HEK293 (cell line): Measurements from ENCODE around the gene SHISAL1.
A peak's percentile ranks its signal among the peaks of the same experiment; 100 is the strongest.

Experiments used
- CTCF ChIA-PET: fragments of 350-600 bp; formaldehyde crosslinking; extraction: SDS; loops from one replicate; lab custom pipeline; 2021; ENCODE audit warnings: antibody characterized with exemption; lab: Yijun Ruan, JAX
- POLR2A ChIA-PET: fragments of 300-600 bp; formaldehyde crosslinking; extraction: SDS; loops from one replicate; lab custom pipeline; 2020; ENCODE audit warnings: antibody characterized with exemption, inconsistent platforms; lab: Yijun Ruan, JAX
- H3K27ac ChIP-seq: fragments of 200-500 bp; sonication (Bioruptor generic); 2 replicates; pipeline ENCODE4 v1.5.1; 2014; ENCODE audit warnings: low read depth, low read length, control low read depth, inconsistent platforms; ENCODE audit errors: extremely low read depth
- H3K36me3 ChIP-seq, 2 experiments: fragments of 200-500 bp in 1 of 2; sonication (Bioruptor generic) in 1 of 2; 1 replicate in 1 of 2; 2 replicates in 1 of 2; pipeline ENCODE4 v1.5.1; 2014 to 2017; ENCODE audit warnings: inconsistent platforms in 2 of 2, low read length in 2 of 2; ENCODE audit not compliant: control insufficient read depth in 2 of 2, insufficient read depth in 1 of 2
- H3K4me1 ChIP-seq: fragments of 200-500 bp; sonication (Bioruptor generic); 2 replicates; pipeline ENCODE4 v1.5.1; 2014; ENCODE audit warnings: mild to moderate bottlenecking, low read length, inconsistent platforms; ENCODE audit not compliant: control insufficient read depth, insufficient read depth
- H3K4me3 ChIP-seq: 2 replicates; pipeline ENCODE4 v1.5.1; 2011; ENCODE audit warnings: low read depth, mild to moderate bottlenecking, control low read depth, low read length, moderate library complexity
- H3K9me3 ChIP-seq: fragments of 200-500 bp; sonication (Bioruptor generic); 2 replicates; pipeline ENCODE4 v1.5.1; 2014; ENCODE audit warnings: low read depth, low read length, inconsistent platforms; ENCODE audit not compliant: control insufficient read depth, insufficient read depth
- BCL6B ChIP-seq: fragments of 450-650 bp; formaldehyde crosslinking; IDR thresholded peaks from 2 replicates; pipeline ENCODE4 v1.5.1; 2017; ENCODE audit warnings: missing biosample characterization, missing genetic modification characterization
- GLIS2 ChIP-seq: fragments of 450-650 bp; formaldehyde crosslinking; IDR thresholded peaks from 2 replicates; pipeline ENCODE4 v1.5.1; 2016; ENCODE audit warnings: missing biosample characterization, missing genetic modification characterization
- PATZ1 ChIP-seq: fragments of 450-650 bp; formaldehyde crosslinking; IDR thresholded peaks from 2 replicates; pipeline ENCODE4 v1.5.1; 2016; ENCODE audit warnings: missing biosample characterization, missing genetic modification characterization
- ZBTB10 ChIP-seq: fragments of 450-650 bp; formaldehyde crosslinking; IDR thresholded peaks from 2 replicates; pipeline ENCODE4 v1.5.1; 2016; ENCODE audit warnings: missing biosample characterization, missing genetic modification characterization
- ZBTB44 ChIP-seq: fragments of 450-650 bp; IDR thresholded peaks from 2 replicates; pipeline ENCODE4 v1.5.1; 2018; ENCODE audit warnings: missing biosample characterization, mild to moderate bottlenecking, missing genetic modification characterization
- ZIC2 ChIP-seq: fragments of 450-650 bp; formaldehyde crosslinking; IDR thresholded peaks from 2 replicates; pipeline ENCODE4 v1.5.1; 2016; ENCODE audit warnings: missing biosample characterization, missing genetic modification characterization
- ZNF148 ChIP-seq: fragments of 450-650 bp; formaldehyde crosslinking; IDR thresholded peaks from 2 replicates; pipeline ENCODE4 v1.5.0; 2017; ENCODE audit warnings: missing biosample characterization, missing genetic modification characterization, borderline replicate concordance
- ZNF214 ChIP-seq: fragments of 450-650 bp; formaldehyde crosslinking; IDR thresholded peaks from 2 replicates; pipeline ENCODE4 v1.5.1; 2017; ENCODE audit warnings: missing biosample characterization, mild to moderate bottlenecking, missing genetic modification characterization, borderline replicate concordance
- ZNF23 ChIP-seq: fragments of 450-650 bp; formaldehyde crosslinking; IDR thresholded peaks from 2 replicates; pipeline ENCODE4 v1.5.1; 2016; ENCODE audit warnings: missing biosample characterization, missing genetic modification characterization, borderline replicate concordance
- ZNF311 ChIP-seq: fragments of 450-650 bp; formaldehyde crosslinking; IDR thresholded peaks from 2 replicates; pipeline ENCODE4 v1.5.1; 2017; ENCODE audit warnings: missing biosample characterization, missing genetic modification characterization, borderline replicate concordance

The SHISAL1 gene

GRCh38 chr22:44331881-44332714, 19.3 kb upstream of the SHISAL1 start (continued):
- TF ChIP-seq ZNF311 (tag by site-specific recombination) (no peak), ZBTB10 (tag by site-specific recombination) (no peak), ZIC2 (peak; percentile 43; the same call in 1 of the 2 replicates)

DNA sequence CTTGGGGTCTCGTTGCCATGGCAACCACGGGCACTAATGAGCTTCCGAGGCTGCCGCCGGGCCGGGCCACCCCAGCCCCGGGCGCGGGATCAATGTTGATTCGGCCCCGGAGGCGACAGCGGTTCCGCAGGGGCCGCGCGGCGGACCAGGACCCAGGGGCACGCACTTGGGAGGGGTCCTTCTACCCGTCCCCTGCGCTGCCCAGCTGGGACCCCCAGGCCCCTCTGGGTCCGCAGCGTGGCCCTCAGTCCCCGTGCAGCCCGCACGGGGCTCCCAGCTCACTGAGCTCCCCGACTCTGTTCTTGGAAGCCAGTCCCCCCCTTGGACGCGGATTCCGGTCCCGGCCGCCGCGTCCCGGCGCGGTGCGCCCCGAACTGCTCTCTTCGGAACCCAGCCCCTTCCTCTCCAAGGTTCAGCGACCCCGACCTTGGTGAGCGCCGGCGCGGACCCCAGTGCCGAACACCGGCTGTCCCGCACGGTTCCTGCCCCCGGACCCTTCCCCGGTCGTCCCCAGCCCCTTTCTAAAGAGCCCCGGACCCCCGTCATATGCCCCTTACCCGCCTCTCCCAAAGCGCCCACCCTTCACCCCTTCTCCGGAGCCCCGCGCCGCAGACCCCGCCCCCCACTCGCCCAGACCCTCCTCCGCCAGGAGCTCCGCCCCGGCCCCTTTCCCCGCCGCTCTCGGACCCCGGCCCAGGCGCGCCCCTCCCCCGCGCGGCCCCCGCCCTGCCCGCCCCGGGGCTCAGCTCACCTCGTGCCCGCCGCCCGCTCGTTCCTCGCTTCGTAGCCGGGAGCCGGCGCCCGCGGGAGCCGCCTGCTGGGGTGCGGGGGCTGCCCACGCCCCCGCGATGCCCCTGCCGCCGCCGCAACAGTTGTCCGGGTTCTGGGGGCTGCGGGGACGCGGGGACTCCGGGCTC, 18.3 kb upstream of the SHISAL1 start:
- H3K4me3 ChIP-seq: peak overlapping the region; percentile 24
- CTCF ChIA-PET: interaction anchor here (0.6 to 1.4 kb wide), 6 partner anchors 8 to 1212 kb away, joined by 3 read pairs; no protein-coding TSS in a partner anchor
- no peaks in the 10 kb centered on the region for H3K4me1 ChIP-seq
- no peaks in the 10 kb centered on the region for H3K36me3 ChIP-seq
- H3K9me3 ChIP-seq: no peaks in the 10 kb centered on the region
- H3K27ac ChIP-seq: no peak overlapping the region
- POLR2A ChIA-PET: no interaction called here
- TF ChIP-seq GLIS2 (tag by site-specific recombination) (no peak), BCL6B (no peak), ZBTB44 (tag by site-specific recombination) (no peak), ZNF23 (tag by site-specific recombination) (no peak), PATZ1 (tag by site-specific recombination) (no peak), ZNF214 (tag by site-specific recombination) (no peak), ZNF148 (tag by site-specific recombination) (no peak)
